ENCODE measurements around the gene GSTM2.
"Not testable (repeated sequence)": the region's sequence is repeated elsewhere in the genome, so short reads cannot be mapped to it uniquely, and the experiment has no call there.

DNA sequence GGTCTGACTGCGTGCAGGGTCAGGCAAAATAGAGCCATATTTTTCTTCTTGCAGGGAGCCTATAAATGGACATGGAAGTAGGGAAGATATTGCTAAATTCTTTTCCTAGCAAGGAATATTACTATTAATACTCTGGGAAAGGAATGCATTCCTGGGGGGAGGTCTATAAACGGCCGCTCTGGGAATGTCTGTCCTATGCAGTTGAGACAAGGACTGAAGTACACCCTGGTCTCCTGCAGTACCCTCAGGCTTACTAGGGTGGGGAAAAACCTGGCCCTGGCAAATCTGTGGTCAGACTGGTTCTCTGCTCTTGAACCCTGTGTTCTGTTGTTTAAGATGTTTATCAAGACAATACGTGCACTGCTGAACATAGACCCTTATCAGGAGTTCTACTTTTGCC is 41.1 kb downstream of the GSTM2 start:
- TF ChIP-seq, protein P1, sequence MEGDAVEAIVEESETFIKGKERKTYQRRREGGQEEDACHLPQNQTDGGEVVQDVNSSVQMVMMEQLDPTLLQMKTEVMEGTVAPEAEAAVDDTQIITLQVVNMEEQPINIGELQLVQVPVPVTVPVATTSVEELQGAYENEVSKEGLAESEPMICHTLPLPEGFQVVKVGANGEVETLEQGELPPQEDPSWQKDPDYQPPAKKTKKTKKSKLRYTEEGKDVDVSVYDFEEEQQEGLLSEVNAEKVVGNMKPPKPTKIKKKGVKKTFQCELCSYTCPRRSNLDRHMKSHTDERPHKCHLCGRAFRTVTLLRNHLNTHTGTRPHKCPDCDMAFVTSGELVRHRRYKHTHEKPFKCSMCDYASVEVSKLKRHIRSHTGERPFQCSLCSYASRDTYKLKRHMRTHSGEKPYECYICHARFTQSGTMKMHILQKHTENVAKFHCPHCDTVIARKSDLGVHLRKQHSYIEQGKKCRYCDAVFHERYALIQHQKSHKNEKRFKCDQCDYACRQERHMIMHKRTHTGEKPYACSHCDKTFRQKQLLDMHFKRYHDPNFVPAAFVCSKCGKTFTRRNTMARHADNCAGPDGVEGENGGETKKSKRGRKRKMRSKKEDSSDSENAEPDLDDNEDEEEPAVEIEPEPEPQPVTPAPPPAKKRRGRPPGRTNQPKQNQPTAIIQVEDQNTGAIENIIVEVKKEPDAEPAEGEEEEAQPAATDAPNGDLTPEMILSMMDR (IDR thresholded peaks at IDR 0.05) = not testable (repeated sequence)
- TF ChIP-seq POLR2A (IDR thresholded peaks at IDR 0.05) = not testable (repeated sequence)
